ENCODE data around the gene SH3BP5L. TPM values are rescaled to one million over a fixed set of nuclear protein-coding genes. Genes with fewer than 3 reads are reported as not detected.

Gene SH3BP5L
- total RNA-seq, 4 donors from 2014 or later: 23.5 to 41.2 (median 29.4) TPM

GRCh38 chr1:248782416-248783141, 43.1 kb downstream of the SH3BP5L start:
- Histone ChIP-seq H3K4me3 (no peak overlapping the region), H3K4me1 (no peaks in the 10 kb centered on the region), H3K36me3 (no peaks in the 10 kb centered on the region), H3K27ac (no peak overlapping the region), H3K9me3 (peaks cover 4% of the 10 kb centered on the region), H3K27me3 (no peaks in the 10 kb centered on the region)
- TF ChIP-seq POLR2A (IDR thresholded peaks at IDR 0.05) (no peak), EP300 (IDR thresholded peaks at IDR 0.05) (no peak)
- 84% methylated on average over 16 of the region's 16 CpGs for WGBS
- no peak for DNase-seq (ENCODE audit: low spot score in 2 of 2)

GRCh38 chr1:248779350-248779749, 46.4 kb downstream of the SH3BP5L start:
- no peak overlapping the region for H3K4me3 ChIP-seq
- H3K27ac ChIP-seq: no peak overlapping the region
- H3K27me3 ChIP-seq: no peaks in the 10 kb centered on the region
- 77% methylated on average over 2 of the region's 2 CpGs for WGBS
- TF ChIP-seq EP300 (IDR thresholded peaks at IDR 0.05): no peak
- no peak for TF ChIP-seq POLR2A (IDR thresholded peaks at IDR 0.05)
- TF ChIP-seq CTCF (IDR thresholded peaks at IDR 0.05): no peak
- no peak for TF ChIP-seq POLR2AphosphoS5 (IDR thresholded peaks at IDR 0.05)
- peaks cover 4% of the 10 kb centered on the region for H3K9me3 ChIP-seq
- H3K36me3 ChIP-seq: no peaks in the 10 kb centered on the region
- no peak for DNase-seq (ENCODE audit: low spot score in 2 of 2)
- H3K4me1 ChIP-seq: no peaks in the 10 kb centered on the region

- no peaks in the 10 kb centered on the region for H3K36me3 ChIP-seq
- 82% methylated on average over 2 of the region's 2 CpGs for WGBS
- no peak for TF ChIP-seq CTCF (IDR thresholded peaks at IDR 0.05)
- no peak for TF ChIP-seq POLR2A (IDR thresholded peaks at IDR 0.05)
- TF ChIP-seq EP300 (IDR thresholded peaks at IDR 0.05): no peak
- no peak for TF ChIP-seq POLR2AphosphoS5 (IDR thresholded peaks at IDR 0.05)
- no peaks in the 10 kb centered on the region for H3K4me1 ChIP-seq
- peaks cover 4% of the 10 kb centered on the region for H3K9me3 ChIP-seq
- DNase-seq (ENCODE audit: low spot score in 2 of 2): no peak
- H3K4me3 ChIP-seq: no peak overlapping the region
- H3K27me3 ChIP-seq: no peaks in the 10 kb centered on the region
- no peak overlapping the region for H3K27ac ChIP-seq
Measured at GRCh38 chr1:248778906-248779305, 46.8 kb downstream of the SH3BP5L start.

- DNase-seq (ENCODE audit: low spot score in 2 of 2): no peak
- Histone ChIP-seq H3K27me3 (no peaks in the 10 kb centered on the region), H3K36me3 (no peaks in the 10 kb centered on the region), H3K27ac (no peak overlapping the region), H3K4me3 (no peak overlapping the region), H3K4me1 (no peaks in the 10 kb centered on the region), H3K9me3 (peaks cover 4% of the 10 kb centered on the region)
- TF ChIP-seq POLR2A (IDR thresholded peaks at IDR 0.05) (no peak), CTCF (IDR thresholded peaks at IDR 0.05) (no peak), POLR2AphosphoS5 (IDR thresholded peaks at IDR 0.05) (no peak), EP300 (IDR thresholded peaks at IDR 0.05) (no peak)
Measured at GRCh38 chr1:248776991-248777390, 48.7 kb downstream of the SH3BP5L start.

- no peaks in the 10 kb centered on the region for H3K36me3 ChIP-seq
- no peaks in the 10 kb centered on the region for H3K4me1 ChIP-seq
- H3K27ac ChIP-seq: no peak overlapping the region
- peaks cover 3% of the 10 kb centered on the region for H3K9me3 ChIP-seq
- no peak overlapping the region for H3K4me3 ChIP-seq
- WGBS: 75% methylated on average over 4 of the region's 4 CpGs
- no peaks in the 10 kb centered on the region for H3K27me3 ChIP-seq
- DNase-seq (ENCODE audit: low spot score in 2 of 2): no peak
- TF ChIP-seq POLR2A (IDR thresholded peaks at IDR 0.05) (no peak), POLR2AphosphoS5 (IDR thresholded peaks at IDR 0.05) (no peak), EP300 (IDR thresholded peaks at IDR 0.05) (no peak), CTCF (IDR thresholded peaks at IDR 0.05) (no peak)
Measured at GRCh38 chr1:248775441-248775840, 50.3 kb downstream of the SH3BP5L start.

Other genes starting within 250 kb of the SH3BP5L start
- under 1 TPM in 3 of 4 donors, not detected in 1; 0.19 to 0.83 (median 0.80) TPM for gene OR2T10, start 228.2 kb downstream of the SH3BP5L start, total RNA-seq
- 1 to 10 TPM in 1 of 4 donors, under 1 TPM in 3; 0.30 to 1.2 (median 0.55) TPM for gene OR2T11, start 190.8 kb downstream of the SH3BP5L start, total RNA-seq
- under 1 TPM in 1 of 4 donors, not detected in 3; 0.36 TPM for gene OR2T35, start 180.6 kb downstream of the SH3BP5L start, total RNA-seq
- gene OR2T27, start 170.4 kb downstream of the SH3BP5L start, total RNA-seq: not detected
- 1 to 10 TPM in 1 of 4 donors, not detected in 3; 1.6 TPM for gene OR14I1, start 123.1 kb downstream of the SH3BP5L start, total RNA-seq
- gene LYPD8, start 70.2 kb downstream of the SH3BP5L start, total RNA-seq: not detected
- gene ZNF672, start 12.3 kb upstream of the SH3BP5L start, total RNA-seq: 10 to 100 TPM; 34.4 to 39.7 (median 38.8) TPM
- 100 to 1,000 TPM in 1 of 4 donors, 10 to 100 TPM in 3; 30.2 to 138 (median 52.6) TPM for gene ZNF692, start 33.2 kb upstream of the SH3BP5L start, total RNA-seq
- gene PGBD2, start 80.3 kb upstream of the SH3BP5L start, total RNA-seq: 10 to 100 TPM; 11.0 to 14.2 (median 11.5) TPM

Measured in suprapubic skin (tissue), 4 donors.